T-helper 1 cell (primary cell): Measurements from ENCODE around the gene GABBR2.
"Not testable (repeated sequence)": the region's sequence is repeated elsewhere in the genome, so short reads cannot be mapped to it uniquely, and the experiment has no call there.

Experiments
- DNase-seq, 5 donors: peaks; one replicate each; pipeline ENCODE4 v3.0.0-alpha.2; 2012 to 2020

The GABBR2 gene

DNA sequence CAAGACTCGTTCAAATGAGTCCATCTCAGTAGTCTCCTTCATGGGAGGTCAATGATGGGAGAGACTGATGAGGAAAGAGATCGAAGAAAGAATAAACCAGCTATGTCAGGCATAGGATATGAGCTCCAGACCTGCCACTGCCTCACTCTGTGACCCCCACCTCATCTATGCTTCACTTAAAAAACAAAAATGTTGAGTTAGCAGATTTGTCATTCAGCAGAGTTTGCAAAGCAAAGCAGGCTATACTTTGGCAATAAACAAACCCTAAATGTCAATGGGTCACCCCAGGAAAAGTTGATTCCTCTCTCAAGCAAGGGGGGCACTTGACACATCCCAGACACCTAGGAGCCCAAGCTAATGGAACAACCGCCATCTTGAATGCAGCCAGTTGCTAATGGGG, 117.0 kb downstream of the GABBR2 start:
- no peak for DNase-seq

DNA sequence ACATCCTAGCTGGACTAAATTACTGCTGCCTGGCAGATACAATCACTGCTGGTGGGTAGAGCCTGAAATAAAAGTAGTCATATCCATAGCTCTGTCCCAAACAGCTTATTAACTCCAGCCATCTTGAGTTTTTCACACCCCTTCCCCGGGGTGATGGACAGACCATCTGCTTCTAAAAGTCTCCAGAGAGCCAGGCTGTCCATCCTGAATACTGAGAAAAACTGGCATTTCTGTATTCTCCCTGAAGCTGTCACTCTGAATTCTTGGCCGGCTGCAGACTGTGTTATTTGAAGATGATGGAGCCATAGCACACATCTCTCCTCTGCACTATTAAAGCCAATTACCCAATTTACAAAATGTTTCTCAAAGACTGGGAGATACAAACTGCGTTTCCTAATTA, 118.6 kb downstream of the GABBR2 start:
- no peak for DNase-seq

DNA sequence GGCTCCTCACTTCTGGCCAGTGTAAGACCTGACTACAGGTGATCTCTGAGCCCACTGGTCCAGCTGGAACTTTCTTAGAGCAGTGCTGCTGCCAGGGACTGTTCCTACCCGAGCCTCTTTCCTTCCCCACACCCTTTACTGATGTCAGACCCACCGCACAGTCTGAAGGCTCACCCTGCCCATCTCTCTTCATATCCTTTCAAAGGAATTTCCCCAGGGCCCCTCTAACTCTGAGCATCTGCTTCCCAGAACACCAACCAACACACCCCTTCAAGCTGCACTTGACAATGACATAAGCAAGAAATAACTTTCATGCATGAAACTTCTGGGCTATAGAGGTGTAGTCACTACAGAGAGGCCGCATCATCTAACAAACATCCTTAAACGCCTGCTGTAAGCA, 119.6 kb downstream of the GABBR2 start:
- DNase-seq: no peak

DNA sequence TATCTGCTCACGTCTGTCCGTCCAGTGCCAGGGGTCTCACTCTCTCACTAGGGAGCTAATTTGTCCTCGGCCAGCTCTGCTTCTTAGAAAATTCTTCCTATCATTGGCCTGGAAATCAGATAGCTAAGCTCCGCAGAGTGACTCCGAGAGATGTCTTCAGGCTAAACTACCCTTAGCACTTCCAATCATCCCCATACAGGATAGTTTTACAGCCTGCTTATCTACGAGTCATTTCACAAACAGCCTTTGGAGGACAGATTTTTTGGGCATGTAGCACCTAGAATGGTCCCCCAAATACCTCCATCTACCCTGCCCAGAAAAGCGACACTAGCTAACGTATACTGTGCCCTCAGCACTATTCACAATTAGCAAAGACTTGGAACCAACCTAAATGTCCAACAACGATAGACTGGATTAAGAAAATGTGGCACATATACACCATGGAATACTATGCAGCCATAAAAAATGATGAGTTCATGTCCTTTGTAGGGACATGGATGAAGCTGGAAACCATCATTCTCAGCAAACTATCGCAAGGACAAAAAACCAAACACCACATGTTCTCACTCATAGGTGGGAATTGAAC, 123.8 kb downstream of the GABBR2 start:
- DNase-seq: not testable (repeated sequence)

DNA sequence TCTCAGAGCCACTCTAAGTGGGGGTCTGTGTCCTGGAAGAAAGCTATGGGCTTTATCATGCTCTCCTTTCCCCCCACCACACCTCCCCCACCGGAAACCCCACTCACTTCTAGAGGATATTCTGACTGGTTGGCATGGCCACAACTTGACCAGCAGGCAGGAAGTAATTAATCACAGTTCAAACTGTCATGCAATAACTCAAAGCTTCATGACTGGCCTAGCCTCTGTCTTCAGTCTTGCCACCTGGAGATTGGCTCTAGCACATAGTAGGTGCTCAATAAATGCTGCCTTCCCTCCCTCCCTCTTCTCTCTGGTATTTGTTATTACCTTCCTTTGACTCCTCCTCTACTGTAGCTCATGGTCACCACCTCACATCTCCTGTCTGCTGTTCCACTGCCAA, 124.7 kb downstream of the GABBR2 start:
- peak in 1 of 5 donors; percentile 45 for DNase-seq

DNA sequence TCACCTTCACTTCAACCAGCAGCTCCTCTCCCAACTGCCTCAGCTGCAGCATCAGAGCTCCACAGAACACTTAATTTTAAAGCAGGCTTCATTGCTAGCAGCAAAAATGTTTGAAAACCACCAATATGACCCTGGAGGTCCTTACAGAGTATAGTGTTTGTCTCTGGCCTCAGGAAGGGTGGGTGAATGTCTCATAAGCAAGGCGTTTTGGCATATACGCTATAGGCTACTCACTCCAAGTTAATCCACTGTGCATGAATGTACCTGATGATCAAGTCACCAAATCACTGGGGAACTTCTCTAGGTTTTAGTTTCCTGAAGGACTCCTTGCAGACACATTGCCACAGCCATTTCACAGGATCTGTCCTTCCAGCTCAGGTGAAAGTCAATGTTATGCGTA, 125.3 kb downstream of the GABBR2 start:
- DNase-seq: no peak

DNA sequence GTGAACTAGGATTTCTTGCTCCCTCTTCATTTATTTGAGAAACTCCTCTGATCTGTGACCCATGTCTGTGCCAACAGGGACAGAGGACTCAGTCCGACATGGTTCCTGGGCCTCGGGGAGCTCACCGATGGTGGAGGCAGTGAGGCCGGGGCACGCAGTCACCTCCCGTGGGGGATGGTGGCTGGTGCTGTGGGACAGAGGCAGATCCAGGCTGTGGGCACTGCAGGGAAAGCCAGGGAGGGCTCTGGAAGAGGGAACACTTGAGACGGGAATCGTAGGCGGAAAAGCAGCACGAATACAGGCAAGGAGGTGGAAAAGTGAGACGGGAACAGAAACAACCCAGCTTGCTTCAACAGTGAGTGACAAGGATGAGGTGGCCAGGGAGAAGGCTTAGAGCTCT, 127.8 kb downstream of the GABBR2 start:
- DNase-seq: no peak

DNA sequence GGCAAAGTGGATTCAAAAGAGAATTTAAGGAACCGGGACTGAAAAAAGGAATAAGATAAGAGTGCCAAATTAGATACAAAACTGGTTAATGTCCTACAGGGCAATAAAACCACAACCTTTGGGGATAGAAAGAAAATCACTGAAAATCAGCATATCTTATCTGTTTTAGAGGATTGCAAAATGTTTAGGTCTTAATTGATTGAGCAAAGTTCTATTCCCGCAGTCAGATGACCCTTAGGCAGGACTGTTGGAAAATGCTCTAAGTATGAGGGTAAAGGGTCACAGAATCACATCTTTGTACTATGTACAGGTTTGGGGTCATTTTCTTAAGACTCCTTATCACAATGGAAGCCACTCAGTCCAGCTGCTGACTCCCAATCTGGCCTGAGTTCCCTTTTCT, 129.0 kb downstream of the GABBR2 start:
- no peak for DNase-seq

DNA sequence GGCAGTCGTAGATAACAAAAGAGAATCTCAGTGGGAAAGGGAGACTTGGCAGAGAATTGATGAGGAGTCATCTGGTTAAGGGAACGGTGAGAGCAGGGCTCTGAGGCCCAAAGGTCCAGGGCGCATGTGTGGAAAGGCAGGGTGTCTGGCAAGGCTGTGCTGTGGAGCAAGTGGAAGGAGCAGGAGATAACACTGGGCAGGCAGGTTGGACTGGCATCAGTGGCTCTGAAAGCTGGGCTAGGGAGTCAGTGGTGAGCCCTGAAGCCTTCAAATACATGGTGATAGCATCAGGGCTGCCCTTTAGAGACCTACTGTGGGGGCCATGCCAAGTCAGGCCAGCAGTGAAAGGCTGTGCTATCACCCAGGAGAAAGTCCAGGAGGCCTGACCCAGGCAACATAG, 131.3 kb downstream of the GABBR2 start:
- no peak for DNase-seq

DNA sequence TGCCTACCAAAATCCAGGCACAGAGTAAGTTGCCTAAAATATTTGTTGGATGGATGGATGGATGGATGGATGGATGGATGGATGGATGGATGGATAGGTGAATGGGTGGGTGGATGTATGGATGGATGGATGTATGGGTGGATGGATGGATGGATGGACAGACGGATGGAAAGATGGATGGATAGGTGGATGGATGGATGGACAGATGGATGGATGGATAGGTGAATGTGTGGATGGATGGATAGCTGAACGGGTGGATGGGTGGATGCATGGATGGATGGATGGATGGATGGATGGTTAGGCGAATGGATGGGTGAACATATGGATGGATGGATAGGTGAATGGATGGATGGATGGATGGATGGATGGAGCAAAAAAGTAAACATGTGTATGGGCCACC, 131.9 kb downstream of the GABBR2 start:
- no peak for DNase-seq

DNA sequence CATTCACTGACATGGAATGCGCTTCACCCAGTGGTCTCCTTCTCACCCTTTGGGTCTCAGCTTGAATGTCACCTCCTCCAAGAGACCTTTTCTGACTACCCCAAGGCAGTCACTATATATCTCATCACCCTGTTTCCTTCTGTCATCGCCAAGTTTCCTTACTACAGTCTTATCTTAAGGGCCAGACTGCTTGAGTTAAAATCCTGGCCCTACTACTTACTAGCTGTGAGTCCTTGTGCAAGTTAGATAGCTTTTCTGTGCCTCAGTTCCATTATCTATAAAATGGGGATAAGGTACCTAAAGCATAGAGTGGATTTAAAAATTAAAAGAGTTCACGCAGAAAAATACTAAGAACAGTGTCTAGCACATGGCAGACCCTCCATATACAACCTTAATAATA, 132.4 kb downstream of the GABBR2 start:
- DNase-seq: no peak

DNA sequence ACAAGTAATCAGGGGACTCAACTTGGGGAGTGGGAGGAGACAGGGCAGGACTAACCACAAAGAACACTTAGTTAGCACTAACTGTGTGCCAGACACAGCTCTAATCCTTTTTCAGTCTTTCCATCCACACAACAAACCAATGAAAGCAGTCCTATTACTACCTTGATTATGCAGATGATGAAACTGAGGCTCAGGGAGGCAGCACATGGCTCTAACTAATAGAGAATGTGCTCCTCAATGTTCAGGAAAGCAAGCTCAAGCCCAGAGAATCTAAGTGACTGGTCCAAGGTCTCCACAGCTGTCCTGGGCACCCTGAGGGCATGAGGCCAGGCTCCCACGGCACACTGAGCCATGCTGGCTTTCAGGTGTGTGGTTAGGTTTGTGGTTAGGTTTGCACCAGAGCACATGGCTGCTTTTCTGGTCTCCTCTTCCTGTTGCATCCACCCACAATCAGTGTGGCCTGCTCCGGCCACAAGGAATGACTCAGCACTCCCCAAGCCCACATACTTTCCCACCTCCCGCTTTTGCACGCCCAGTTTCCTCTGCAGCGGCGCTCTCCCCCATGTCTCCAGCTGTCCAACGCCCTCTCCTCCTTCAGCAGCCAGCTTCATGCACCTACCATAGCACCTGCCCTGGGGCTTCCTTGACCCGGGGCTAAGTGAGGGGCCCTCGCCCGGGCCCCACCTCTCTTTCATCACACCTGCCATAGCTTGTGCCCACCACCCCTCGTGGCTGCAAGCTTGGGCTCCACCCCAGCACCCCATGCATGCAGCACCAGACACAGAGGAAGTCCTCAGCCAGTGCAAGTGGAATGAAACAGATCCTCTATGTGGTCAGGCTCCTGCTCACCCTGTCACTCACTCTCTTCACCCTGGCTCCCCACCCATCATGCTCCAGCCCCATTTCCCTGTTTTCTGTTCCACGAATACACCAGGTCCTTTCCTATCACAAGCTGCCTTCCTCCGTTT, 133.1 kb downstream of the GABBR2 start:
- peak in 1 of 5 donors; percentile 64 for DNase-seq

DNA sequence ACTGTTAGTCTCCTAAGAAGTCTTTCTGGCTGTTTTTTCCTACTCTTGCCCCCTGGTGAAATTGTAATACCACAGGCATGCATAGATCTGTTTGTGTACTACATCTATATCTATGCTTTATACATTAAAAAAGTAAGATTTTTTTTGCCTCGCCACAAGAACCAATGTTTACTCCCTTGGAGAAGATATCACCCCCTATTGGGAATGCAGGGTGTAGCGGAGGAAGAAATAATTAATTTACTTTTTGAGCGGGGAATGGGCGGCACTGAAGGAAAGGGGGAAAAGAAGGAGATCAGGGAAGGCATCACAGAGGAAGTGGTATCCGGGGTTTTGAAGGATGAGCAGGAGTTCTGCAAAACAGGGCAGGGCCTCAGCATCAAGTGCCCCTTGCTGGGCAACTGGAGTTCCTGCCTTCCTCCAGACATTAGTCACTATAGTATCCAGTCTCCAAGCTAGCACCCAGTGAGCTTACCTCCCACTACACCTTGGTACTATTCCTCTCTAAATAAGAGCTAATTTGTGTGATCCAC, 134.9 kb downstream of the GABBR2 start:
- DNase-seq: no peak

DNA sequence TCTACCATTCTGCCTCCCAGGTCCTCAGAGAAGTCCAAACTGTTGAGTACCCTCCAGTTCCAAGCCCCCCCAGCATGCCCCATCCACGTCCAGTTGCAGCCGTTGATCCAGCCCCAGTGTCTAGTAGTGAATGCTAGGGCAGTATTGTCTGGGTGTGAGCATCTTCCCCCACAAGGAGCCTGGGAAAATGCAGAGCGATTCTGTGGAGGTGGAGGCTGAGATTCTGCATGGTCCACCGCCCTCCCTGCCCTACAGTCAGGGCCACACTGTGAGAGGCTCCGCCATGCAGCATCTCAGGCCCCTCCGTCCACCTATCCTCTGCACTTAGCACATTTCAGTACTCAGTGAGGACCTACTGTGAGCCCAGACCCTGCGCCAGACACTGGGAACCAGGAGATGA, 135.9 kb downstream of the GABBR2 start:
- DNase-seq: no peak

DNA sequence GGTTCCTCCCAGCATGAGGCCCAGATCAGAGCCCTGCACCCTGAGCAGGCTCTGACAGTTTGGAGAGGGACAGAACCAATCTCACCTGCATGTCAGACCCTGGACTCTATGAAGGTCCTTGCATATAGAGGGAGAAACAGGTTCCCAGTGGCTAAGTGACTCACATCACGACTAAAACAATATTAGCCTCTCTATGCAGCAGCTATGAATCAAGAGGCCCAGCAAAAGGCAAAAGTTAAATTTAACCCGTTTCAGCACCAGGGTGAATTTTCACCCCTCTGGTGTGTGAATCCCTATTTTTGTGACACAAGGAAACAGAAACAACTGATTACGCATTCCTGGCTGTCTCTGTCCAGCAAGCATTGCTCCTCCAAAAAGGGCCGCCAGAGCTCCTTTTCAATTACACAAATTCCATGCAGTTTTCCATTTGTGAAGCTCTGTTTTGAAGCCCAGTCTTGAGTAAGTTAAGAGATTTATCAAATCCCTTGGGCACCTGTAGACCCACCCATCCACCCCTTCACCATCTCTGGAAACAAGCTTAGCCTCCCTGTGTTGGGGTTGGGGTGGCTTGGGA, 136.6 kb downstream of the GABBR2 start:
- no peak for DNase-seq

DNA sequence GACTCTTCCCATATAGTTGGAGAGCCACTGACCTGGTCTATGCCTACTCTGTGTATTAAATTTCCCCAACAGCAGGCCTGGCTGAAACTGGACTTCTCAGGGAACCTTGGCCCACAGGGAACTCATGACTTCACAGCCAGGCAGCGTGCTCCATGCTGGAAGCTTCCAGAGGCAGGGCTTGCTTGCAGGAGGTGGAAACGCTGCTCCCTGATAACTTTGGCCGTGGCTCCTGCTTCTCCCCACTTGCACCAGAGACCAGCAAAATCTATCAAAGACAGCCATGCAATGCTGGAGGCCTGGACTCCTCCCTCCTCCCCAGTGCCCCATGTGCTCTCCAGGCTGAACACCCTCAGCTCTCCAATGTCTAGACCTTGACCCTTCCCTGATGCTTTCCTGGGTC, 137.1 kb downstream of the GABBR2 start:
- no peak for DNase-seq

DNA sequence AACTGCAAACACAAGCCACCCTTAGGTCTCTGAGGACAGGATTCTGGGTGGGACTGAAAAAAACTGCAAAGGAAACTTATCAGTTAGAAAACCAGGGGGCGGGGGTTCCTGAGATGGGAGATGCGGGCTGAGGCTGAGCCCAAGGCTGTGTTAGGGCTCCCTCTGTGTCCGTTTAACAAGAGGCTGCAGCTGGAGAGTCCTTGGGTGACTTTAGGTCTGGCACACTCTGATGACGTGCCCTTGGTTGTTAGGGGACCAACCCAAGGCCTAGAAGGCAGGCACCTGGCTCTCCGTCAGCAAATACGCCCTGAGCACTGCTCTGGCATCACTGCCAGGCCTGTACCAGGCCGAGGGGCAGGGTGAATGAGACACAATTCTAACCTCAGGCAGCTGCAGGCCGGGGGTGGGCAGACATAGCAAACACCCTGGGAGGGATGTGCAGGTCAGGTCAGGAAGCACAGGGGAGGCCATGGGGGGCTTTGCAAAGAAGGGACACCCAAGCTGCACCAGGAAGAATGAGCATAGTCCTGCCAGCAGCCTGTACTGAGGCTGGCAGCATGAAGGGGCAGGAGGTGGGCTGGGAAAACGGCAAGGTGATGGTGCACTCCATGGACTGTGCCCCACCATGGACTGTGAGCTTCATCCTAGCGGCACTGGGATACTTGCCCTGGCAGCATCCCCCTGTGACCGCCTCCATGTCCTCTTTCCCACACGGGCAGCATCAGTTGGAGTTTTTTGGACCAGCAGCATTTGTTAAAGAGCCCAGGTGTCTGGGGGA, 137.9 kb downstream of the GABBR2 start:
- no peak for DNase-seq

DNA sequence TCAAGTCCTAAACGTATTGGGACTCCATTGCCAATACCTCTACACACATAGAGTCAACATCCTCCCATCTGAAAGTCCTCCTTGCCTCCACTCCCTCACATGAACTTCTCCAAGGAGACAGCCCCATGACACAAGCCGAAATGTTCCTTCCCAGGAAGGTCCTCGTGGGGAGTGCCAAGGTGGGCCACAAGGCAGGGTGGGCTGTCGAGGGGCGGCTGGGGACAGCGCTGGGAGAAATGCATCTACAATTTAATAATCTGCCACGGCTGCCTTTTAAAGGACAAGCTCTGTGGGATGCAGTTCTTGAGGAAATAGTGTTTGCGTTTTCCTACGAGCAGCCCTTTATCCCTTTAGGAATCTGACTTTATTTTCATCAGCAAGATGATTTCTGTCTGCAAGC, 138.7 kb downstream of the GABBR2 start:
- DNase-seq: no peak

DNA sequence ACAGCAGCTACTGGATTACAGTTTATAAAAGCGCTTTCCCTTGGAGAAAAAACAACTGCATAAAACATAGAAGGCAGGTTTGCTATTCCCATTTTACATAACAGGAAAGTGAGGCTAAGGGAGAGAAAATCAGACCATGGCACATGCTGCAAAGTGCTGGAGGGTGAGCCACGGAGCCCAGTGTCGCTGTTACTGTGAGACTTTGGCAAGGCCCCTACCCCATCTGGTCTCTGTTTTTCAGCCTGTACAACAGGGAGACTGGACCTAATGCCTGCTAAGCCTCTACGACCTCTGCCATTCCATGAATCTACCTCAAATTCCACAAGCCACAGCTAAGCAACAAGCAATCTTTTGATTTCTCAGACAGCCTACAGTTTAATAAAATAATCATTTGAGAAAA, 139.2 kb downstream of the GABBR2 start:
- no peak for DNase-seq

DNA sequence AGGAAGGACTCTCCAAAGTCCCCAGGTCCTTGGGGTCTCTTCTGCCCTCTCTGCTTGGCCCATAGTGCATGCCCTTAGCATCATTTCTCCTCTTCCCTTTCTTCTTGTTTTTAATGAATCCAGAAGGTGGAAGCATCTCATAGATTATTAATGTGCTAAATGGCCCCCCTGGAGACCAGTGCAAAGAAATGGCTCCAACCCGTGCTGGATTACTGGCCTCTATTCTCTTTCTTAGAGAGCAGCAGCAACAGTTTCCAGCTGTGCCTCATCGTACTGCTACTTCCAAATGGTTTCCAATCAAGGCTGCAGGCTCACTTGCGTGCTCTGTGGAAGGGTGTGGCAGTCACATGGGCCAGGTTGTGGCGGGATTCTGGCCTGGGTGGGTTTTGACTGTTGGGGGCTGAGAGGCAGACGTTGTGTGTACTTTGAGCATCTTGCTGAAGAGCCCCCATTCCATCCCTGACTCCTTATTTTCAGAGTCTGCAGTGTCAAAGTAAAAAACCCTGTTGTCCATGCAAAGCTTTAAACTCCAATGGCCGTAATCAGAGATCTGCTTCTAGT, 139.7 kb downstream of the GABBR2 start:
- DNase-seq: no peak

DNA sequence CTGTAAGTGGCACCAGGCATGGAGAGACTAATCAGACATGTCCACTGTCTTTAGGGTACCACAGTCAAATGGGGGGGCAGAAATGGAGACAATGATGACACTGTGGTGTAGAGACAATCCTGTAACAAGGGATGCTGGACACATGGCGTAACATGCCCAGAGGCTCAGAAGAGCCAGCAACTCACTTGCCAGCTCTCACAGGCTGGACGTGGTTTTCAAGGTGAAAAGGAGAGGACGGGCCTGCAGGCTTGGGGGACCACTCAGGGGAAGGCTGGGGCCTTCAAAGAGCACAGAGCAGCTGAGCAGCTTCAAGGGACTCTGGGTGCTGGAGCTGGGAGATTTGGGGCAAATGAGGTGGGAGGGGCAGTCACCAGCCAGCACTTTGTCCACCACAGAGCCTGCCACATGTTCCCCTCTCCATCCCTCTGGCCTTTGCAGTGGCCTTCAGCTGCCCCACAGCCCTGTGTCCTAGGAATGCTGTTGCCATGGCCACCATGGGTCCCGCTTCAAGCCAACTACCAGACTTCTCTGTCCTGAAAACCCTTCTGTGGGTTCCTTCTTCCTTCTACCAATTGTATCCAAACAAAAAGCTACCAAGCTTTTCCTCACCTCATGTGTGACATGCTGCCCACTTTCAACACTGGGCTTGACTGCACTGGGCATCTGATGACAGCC, 140.4 kb downstream of the GABBR2 start:
- no peak for DNase-seq
